RPMI7951 (cell line): Measurements from ENCODE around the gene BCL11A. TPM values are rescaled to one million over a fixed set of nuclear protein-coding genes. Genes with fewer than 3 reads are reported as not detected.

Experiments
- DNase-seq: peaks from one replicate; pipeline ENCODE4 v3.0.0-alpha.2; 2012; ENCODE audit warnings: low read depth
- total RNA-seq: library from RNA; depleted of rRNA; stranded (reverse); fragments of >200 nt; shearing (Covaris generic); gene quantifications from 2 replicates; pipeline ENCODE4 v1.2.3, GENCODE V29; 2014

BCL11A gene
- total RNA-seq, 1 experiment from 2014 or later: under 0.01 TPM

- DNase-seq: no peak
Measured at GRCh38 chr2:60466161-60466702, 87.2 kb downstream of the BCL11A start.

- DNase-seq: no peak
Measured at GRCh38 chr2:60465736-60466135, 87.7 kb downstream of the BCL11A start.

- DNase-seq: no peak
Measured at GRCh38 chr2:60463249-60463648, 90.2 kb downstream of the BCL11A start.

- DNase-seq: no peak
Measured at GRCh38 chr2:60461421-60462108, 91.9 kb downstream of the BCL11A start.

GRCh38 chr2:60460577-60461420, 92.7 kb downstream of the BCL11A start:
- DNase-seq: no peak

- no peak for DNase-seq
Measured at GRCh38 chr2:60459851-60460250, 93.6 kb downstream of the BCL11A start.

GRCh38 chr2:60456115-60456770, 97.2 kb downstream of the BCL11A start:
- no peak for DNase-seq

GRCh38 chr2:60453872-60454271, 99.6 kb downstream of the BCL11A start:
- DNase-seq: no peak

- DNase-seq: no peak
Measured at GRCh38 chr2:60453301-60453700, 100.2 kb downstream of the BCL11A start.

GRCh38 chr2:60450488-60450887, 103.0 kb downstream of the BCL11A start:
- no peak for DNase-seq

- DNase-seq: no peak
Measured at GRCh38 chr2:60447943-60448342, 105.5 kb downstream of the BCL11A start.

- DNase-seq: no peak
Measured at GRCh38 chr2:60446413-60447267, 106.8 kb downstream of the BCL11A start.

GRCh38 chr2:60445684-60446179, 107.7 kb downstream of the BCL11A start:
- DNase-seq: no peak

- no peak for DNase-seq
Measured at GRCh38 chr2:60442608-60443007, 110.8 kb downstream of the BCL11A start.

- DNase-seq: no peak
Measured at GRCh38 chr2:60441800-60442199, 111.7 kb downstream of the BCL11A start.

- no peak for DNase-seq
Measured at GRCh38 chr2:60440767-60441163, 112.7 kb downstream of the BCL11A start.

GRCh38 chr2:60440079-60440766, 113.2 kb downstream of the BCL11A start:
- no peak for DNase-seq

GRCh38 chr2:60439219-60439974, 114.1 kb downstream of the BCL11A start:
- no peak for DNase-seq

- DNase-seq: no peak
Measured at GRCh38 chr2:60438653-60439052, 114.8 kb downstream of the BCL11A start.

- DNase-seq: no peak
Measured at GRCh38 chr2:60438131-60438530, 115.3 kb downstream of the BCL11A start.
